Measurements from ENCODE around the gene LRRC70. TPM values are rescaled to one million over a fixed set of nuclear protein-coding genes. Genes with fewer than 3 reads are reported as not detected.

Gene LRRC70
- total and polyA plus RNA-seq, 3 experiments from 2014 or later: 0.13 to 1.1 (median 0.60) TPM

GRCh38 chr5:62547945-62548630 is 30.5 kb upstream of the LRRC70 start:
- H3K4me3 Mint-ChIP-seq: no peak overlapping the region
- no peaks in the 10 kb centered on the region for H3K4me1 ChIP-seq (ENCODE audit: insufficient read depth, low read length)
- no peaks in the 10 kb centered on the region for H3K27me3 Mint-ChIP-seq
- no peak overlapping the region for H3K4me3 ChIP-seq (ENCODE audit: low read length)
- H3K4me1 Mint-ChIP-seq: no peaks in the 10 kb centered on the region
- no peak overlapping the region for H3K27ac ChIP-seq (ENCODE audit: low read depth, low read length)
- H3K9me3 ChIP-seq (ENCODE audit: low read length): no peaks in the 10 kb centered on the region
- peak overlapping the region in 2 of 8 donors; percentile 18 to 44 for H3K27ac Mint-ChIP-seq
- CTCF ChIA-PET: no interaction called here
- peaks cover 19 to 36% (median 24%) of the 10 kb centered on the region in 3 donors for H3K36me3 Mint-ChIP-seq
- no peaks in the 10 kb centered on the region for H3K27me3 ChIP-seq (ENCODE audit: insufficient read depth, low read length, poor library complexity, severe bottlenecking)
- H3K36me3 ChIP-seq (ENCODE audit: insufficient read depth, low read length): no peaks in the 10 kb centered on the region
- peaks cover 0 to 8% (median 0%) of the 10 kb centered on the region in 5 donors for H3K9me3 Mint-ChIP-seq
- no peak for DNase-seq
- POLR2A ChIA-PET: interaction anchor here (0.6 kb wide), 1 partner anchor 30 kb away, joined by 8 read pairs; the partner anchor contains the start of gene LRRC70

- no peaks in the 10 kb centered on the region for H3K36me3 ChIP-seq (ENCODE audit: insufficient read depth, low read length)
- Mint-ChIP-seq H3K27ac (peak overlapping the region in 1 of 8 donors; percentile 7), H3K27me3 (no peaks in the 10 kb centered on the region), H3K4me3 (no peak overlapping the region), H3K36me3 (peaks cover 11 to 31% (median 15%) of the 10 kb centered on the region in 3 donors), H3K4me1 (no peaks in the 10 kb centered on the region), H3K9me3 (no peaks in the 10 kb centered on the region)
- no peak overlapping the region for H3K4me3 ChIP-seq (ENCODE audit: low read length)
- DNase-seq: no peak
- POLR2A ChIA-PET: no interaction called here
- H3K9me3 ChIP-seq (ENCODE audit: low read length): no peaks in the 10 kb centered on the region
- H3K4me1 ChIP-seq (ENCODE audit: insufficient read depth, low read length): no peaks in the 10 kb centered on the region
- CTCF ChIA-PET: no interaction called here
- H3K27me3 ChIP-seq (ENCODE audit: insufficient read depth, low read length, poor library complexity, severe bottlenecking): no peaks in the 10 kb centered on the region
- no peak overlapping the region for H3K27ac ChIP-seq (ENCODE audit: low read depth, low read length)
Observed at GRCh38 chr5:62550103-62550502, 28.5 kb upstream of the LRRC70 start.

- no peak overlapping the region for H3K27ac ChIP-seq (ENCODE audit: low read depth, low read length)
- ChIA-PET CTCF (interaction anchor here (0.7 kb wide), 1 partner anchor 27 kb away, joined by 3 read pairs; no protein-coding TSS in a partner anchor), POLR2A (no interaction called here)
- no peaks in the 10 kb centered on the region for H3K36me3 ChIP-seq (ENCODE audit: insufficient read depth, low read length)
- Mint-ChIP-seq H3K4me1 (no peaks in the 10 kb centered on the region), H3K27me3 (no peaks in the 10 kb centered on the region), H3K9me3 (no peaks in the 10 kb centered on the region), H3K27ac (no peak overlapping the region), H3K4me3 (no peak overlapping the region), H3K36me3 (peaks cover 17 to 52% (median 21%) of the 10 kb centered on the region in 3 donors)
- H3K4me1 ChIP-seq (ENCODE audit: insufficient read depth, low read length): no peaks in the 10 kb centered on the region
- DNase-seq: no peak
- H3K27me3 ChIP-seq (ENCODE audit: insufficient read depth, low read length, poor library complexity, severe bottlenecking): no peaks in the 10 kb centered on the region
- no peak overlapping the region for H3K4me3 ChIP-seq (ENCODE audit: low read length)
- no peaks in the 10 kb centered on the region for H3K9me3 ChIP-seq (ENCODE audit: low read length)
Observed at GRCh38 chr5:62555930-62556329, 22.7 kb upstream of the LRRC70 start.

GRCh38 chr5:62558941-62559340 is 19.7 kb upstream of the LRRC70 start:
- CTCF ChIA-PET: no interaction called here
- H3K4me1 ChIP-seq (ENCODE audit: insufficient read depth, low read length): no peaks in the 10 kb centered on the region
- DNase-seq: no peak
- no peaks in the 10 kb centered on the region for H3K36me3 ChIP-seq (ENCODE audit: insufficient read depth, low read length)
- no peaks in the 10 kb centered on the region for H3K9me3 ChIP-seq (ENCODE audit: low read length)
- Mint-ChIP-seq H3K27me3 (no peaks in the 10 kb centered on the region), H3K36me3 (peaks cover 18 to 51% (median 23%) of the 10 kb centered on the region in 3 donors), H3K4me3 (no peak overlapping the region), H3K4me1 (no peaks in the 10 kb centered on the region), H3K27ac (no peak overlapping the region), H3K9me3 (no peaks in the 10 kb centered on the region)
- no peaks in the 10 kb centered on the region for H3K27me3 ChIP-seq (ENCODE audit: insufficient read depth, low read length, poor library complexity, severe bottlenecking)
- H3K27ac ChIP-seq (ENCODE audit: low read depth, low read length): no peak overlapping the region
- H3K4me3 ChIP-seq (ENCODE audit: low read length): no peak overlapping the region
- POLR2A ChIA-PET: no interaction called here

GRCh38 chr5:62560786-62561185 is 17.8 kb upstream of the LRRC70 start:
- Mint-ChIP-seq H3K4me3 (no peak overlapping the region), H3K27ac (no peak overlapping the region), H3K27me3 (no peaks in the 10 kb centered on the region), H3K4me1 (no peaks in the 10 kb centered on the region), H3K36me3 (peaks cover 27 to 57% (median 34%) of the 10 kb centered on the region in 3 donors), H3K9me3 (peaks cover under 1 to 9% (median 4%) of the 10 kb centered on the region in 5 donors)
- Histone ChIP-seq H3K36me3 (ENCODE audit: insufficient read depth, low read length) (peaks cover 6% of the 10 kb centered on the region), H3K27ac (ENCODE audit: low read depth, low read length) (no peak overlapping the region), H3K9me3 (ENCODE audit: low read length) (no peaks in the 10 kb centered on the region), H3K4me1 (ENCODE audit: insufficient read depth, low read length) (no peaks in the 10 kb centered on the region), H3K27me3 (ENCODE audit: insufficient read depth, low read length, poor library complexity, severe bottlenecking) (no peaks in the 10 kb centered on the region), H3K4me3 (ENCODE audit: low read length) (no peak overlapping the region)
- ChIA-PET CTCF (no interaction called here), POLR2A (no interaction called here)
- no peak for DNase-seq

GRCh38 chr5:62561896-62562295 is 16.7 kb upstream of the LRRC70 start:
- POLR2A ChIA-PET: no interaction called here
- DNase-seq: no peak
- H3K4me1 ChIP-seq (ENCODE audit: insufficient read depth, low read length): no peaks in the 10 kb centered on the region
- H3K9me3 Mint-ChIP-seq: peaks cover 8 to 16% (median 11%) of the 10 kb centered on the region in 5 donors
- no peak overlapping the region for H3K27ac ChIP-seq (ENCODE audit: low read depth, low read length)
- CTCF ChIA-PET: no interaction called here
- H3K9me3 ChIP-seq (ENCODE audit: low read length): no peaks in the 10 kb centered on the region
- no peak overlapping the region for H3K4me3 ChIP-seq (ENCODE audit: low read length)
- H3K4me1 Mint-ChIP-seq: no peaks in the 10 kb centered on the region
- H3K36me3 Mint-ChIP-seq: peaks cover 30 to 60% (median 40%) of the 10 kb centered on the region in 3 donors
- no peaks in the 10 kb centered on the region for H3K27me3 Mint-ChIP-seq
- peaks cover 7% of the 10 kb centered on the region for H3K36me3 ChIP-seq (ENCODE audit: insufficient read depth, low read length)
- no peak overlapping the region for H3K27ac Mint-ChIP-seq
- H3K27me3 ChIP-seq (ENCODE audit: insufficient read depth, low read length, poor library complexity, severe bottlenecking): no peaks in the 10 kb centered on the region
- no peak overlapping the region for H3K4me3 Mint-ChIP-seq

GRCh38 chr5:62562867-62563266 is 15.8 kb upstream of the LRRC70 start:
- H3K4me3 Mint-ChIP-seq: no peak overlapping the region
- H3K36me3 Mint-ChIP-seq: peaks cover 36 to 62% (median 48%) of the 10 kb centered on the region in 3 donors
- Histone ChIP-seq H3K4me3 (ENCODE audit: low read length) (no peak overlapping the region), H3K4me1 (ENCODE audit: insufficient read depth, low read length) (no peaks in the 10 kb centered on the region), H3K27me3 (ENCODE audit: insufficient read depth, low read length, poor library complexity, severe bottlenecking) (no peaks in the 10 kb centered on the region), H3K27ac (ENCODE audit: low read depth, low read length) (no peak overlapping the region), H3K36me3 (ENCODE audit: insufficient read depth, low read length) (peaks cover 7% of the 10 kb centered on the region), H3K9me3 (ENCODE audit: low read length) (no peaks in the 10 kb centered on the region)
- peak overlapping the region in 1 of 8 donors; percentile 23 for H3K27ac Mint-ChIP-seq
- ChIA-PET POLR2A (no interaction called here), CTCF (no interaction called here)
- DNase-seq: no peak
- peaks cover 12 to 23% (median 18%) of the 10 kb centered on the region in 5 donors for H3K9me3 Mint-ChIP-seq
- H3K27me3 Mint-ChIP-seq: no peaks in the 10 kb centered on the region
- no peaks in the 10 kb centered on the region for H3K4me1 Mint-ChIP-seq

- ChIA-PET CTCF (no interaction called here), POLR2A (no interaction called here)
- no peaks in the 10 kb centered on the region for H3K27me3 Mint-ChIP-seq
- Histone ChIP-seq H3K36me3 (ENCODE audit: insufficient read depth, low read length) (peaks cover 7% of the 10 kb centered on the region), H3K4me1 (ENCODE audit: insufficient read depth, low read length) (no peaks in the 10 kb centered on the region), H3K27ac (ENCODE audit: low read depth, low read length) (no peak overlapping the region), H3K27me3 (ENCODE audit: insufficient read depth, low read length, poor library complexity, severe bottlenecking) (no peaks in the 10 kb centered on the region), H3K9me3 (ENCODE audit: low read length) (no peaks in the 10 kb centered on the region), H3K4me3 (ENCODE audit: low read length) (no peak overlapping the region)
- H3K4me3 Mint-ChIP-seq: no peak overlapping the region
- no peak overlapping the region for H3K27ac Mint-ChIP-seq
- H3K36me3 Mint-ChIP-seq: peaks cover 36 to 70% (median 60%) of the 10 kb centered on the region in 3 donors
- H3K4me1 Mint-ChIP-seq: no peaks in the 10 kb centered on the region
- DNase-seq: no peak
- peaks cover 12 to 33% (median 26%) of the 10 kb centered on the region in 5 donors for H3K9me3 Mint-ChIP-seq
Observed at GRCh38 chr5:62564101-62564500, 14.5 kb upstream of the LRRC70 start.

Data from CD8-positive, alpha-beta memory T cell (primary cell).